Measurements from ENCODE around the gene RNF212. TPM values are rescaled to one million over a fixed set of nuclear protein-coding genes. Genes with fewer than 3 reads are reported as not detected.

Gene RNF212
- total and polyA plus RNA-seq, 3 experiments from 2014 or later, result 1.2 to 2.0 (median 1.2) TPM

DNA sequence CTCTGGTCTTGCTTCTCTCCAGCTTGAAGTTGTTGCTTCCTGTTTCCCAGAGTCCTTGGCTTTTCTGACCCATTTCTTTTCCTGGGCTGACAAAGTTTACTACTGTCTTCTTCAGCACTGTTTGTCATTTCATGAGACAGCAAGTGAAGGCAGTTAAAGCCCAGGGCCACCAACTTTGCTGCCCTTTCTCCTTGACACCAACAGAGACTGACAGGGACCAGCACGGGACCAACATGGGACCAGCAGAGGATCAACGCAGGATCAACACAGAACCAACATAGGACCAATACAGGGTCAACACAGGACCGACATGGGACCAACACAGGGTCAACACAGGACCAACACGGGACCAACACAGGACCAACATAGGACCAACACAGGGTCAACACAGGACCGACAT, 34.9 kb downstream of the RNF212 start:
- no peak overlapping the region for H3K27ac Mint-ChIP-seq
- DNase-seq, result no peak
- Histone ChIP-seq H3K36me3 (ENCODE audit: insufficient read depth, low read length) (no peaks in the 10 kb centered on the region), H3K9me3 (ENCODE audit: low read length) (no peaks in the 10 kb centered on the region), H3K27ac (ENCODE audit: low read depth, low read length) (no peak overlapping the region), H3K27me3 (ENCODE audit: insufficient read depth, low read length, poor library complexity, severe bottlenecking) (peaks cover 6% of the 10 kb centered on the region), H3K4me1 (ENCODE audit: insufficient read depth, low read length) (no peaks in the 10 kb centered on the region), H3K4me3 (ENCODE audit: low read length) (no peak overlapping the region)
- H3K36me3 Mint-ChIP-seq, result no peaks in the 10 kb centered on the region
- CTCF ChIA-PET, result no interaction called here
- H3K9me3 Mint-ChIP-seq, result peaks cover 0 to 2% (median 0%) of the 10 kb centered on the region in 5 donors
- H3K4me1 Mint-ChIP-seq, result peaks cover 0 to 5% (median 0%) of the 10 kb centered on the region in 3 donors
- H3K4me3 Mint-ChIP-seq, result no peak overlapping the region
- peaks cover 26 to 48% of the 10 kb centered on the region in 2 donors for H3K27me3 Mint-ChIP-seq
- POLR2A ChIA-PET, result no interaction called here

DNA sequence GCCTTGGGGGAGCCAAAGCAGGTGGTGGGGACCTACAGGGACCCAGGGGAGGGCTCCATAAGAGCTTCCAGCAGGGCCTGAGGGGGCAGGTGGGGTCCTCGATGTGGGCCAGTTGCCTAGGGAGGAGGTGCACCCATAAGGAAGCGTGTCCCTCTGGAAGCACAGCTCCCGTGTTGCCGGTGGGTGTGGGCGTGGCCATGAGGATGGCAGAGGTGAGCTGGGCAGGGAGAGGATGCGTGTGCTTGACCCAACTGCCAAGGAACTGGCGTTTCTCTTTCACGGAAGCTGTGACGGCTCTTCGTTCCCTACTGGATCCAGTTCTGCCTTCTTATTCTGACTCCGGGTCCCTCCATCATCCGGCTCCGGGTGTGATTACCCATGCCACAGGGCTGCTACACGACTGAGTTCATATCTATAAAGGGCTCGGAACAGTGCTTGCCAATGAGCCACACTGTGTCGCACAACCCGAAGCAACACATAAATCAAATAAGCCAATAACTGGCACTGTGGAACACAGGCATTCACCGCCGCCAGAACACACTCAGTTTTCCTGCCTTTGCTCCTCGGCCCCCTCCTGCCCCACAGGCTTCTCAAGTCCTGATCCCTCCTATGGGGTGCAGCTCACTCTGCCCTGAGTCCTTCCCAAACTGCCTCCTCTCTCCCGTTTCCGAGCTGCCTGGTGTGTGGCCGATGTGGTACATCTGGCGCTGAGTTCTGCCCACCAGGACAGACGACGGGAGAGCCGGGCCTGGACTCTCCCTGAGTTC, 35.5 kb downstream of the RNF212 start:
- no peak for DNase-seq
- no peaks in the 10 kb centered on the region for H3K36me3 Mint-ChIP-seq
- Histone ChIP-seq H3K9me3 (ENCODE audit: low read length) (no peaks in the 10 kb centered on the region), H3K27ac (ENCODE audit: low read depth, low read length) (no peak overlapping the region), H3K27me3 (ENCODE audit: insufficient read depth, low read length, poor library complexity, severe bottlenecking) (peaks cover 6% of the 10 kb centered on the region), H3K36me3 (ENCODE audit: insufficient read depth, low read length) (no peaks in the 10 kb centered on the region), H3K4me3 (ENCODE audit: low read length) (no peak overlapping the region), H3K4me1 (ENCODE audit: insufficient read depth, low read length) (no peaks in the 10 kb centered on the region)
- no peak overlapping the region for H3K27ac Mint-ChIP-seq
- H3K27me3 Mint-ChIP-seq, result peaks cover 26 to 44% of the 10 kb centered on the region in 2 donors
- ChIA-PET POLR2A (no interaction called here), CTCF (interaction anchor here (0.5 kb wide), 1 partner anchor 267 kb away, joined by 3 read pairs; no protein-coding TSS in a partner anchor)
- peaks cover 2 to 8% (median 3%) of the 10 kb centered on the region in 3 donors for H3K4me1 Mint-ChIP-seq
- H3K4me3 Mint-ChIP-seq, result no peak overlapping the region
- peaks cover 0 to 2% (median 0%) of the 10 kb centered on the region in 5 donors for H3K9me3 Mint-ChIP-seq

DNA sequence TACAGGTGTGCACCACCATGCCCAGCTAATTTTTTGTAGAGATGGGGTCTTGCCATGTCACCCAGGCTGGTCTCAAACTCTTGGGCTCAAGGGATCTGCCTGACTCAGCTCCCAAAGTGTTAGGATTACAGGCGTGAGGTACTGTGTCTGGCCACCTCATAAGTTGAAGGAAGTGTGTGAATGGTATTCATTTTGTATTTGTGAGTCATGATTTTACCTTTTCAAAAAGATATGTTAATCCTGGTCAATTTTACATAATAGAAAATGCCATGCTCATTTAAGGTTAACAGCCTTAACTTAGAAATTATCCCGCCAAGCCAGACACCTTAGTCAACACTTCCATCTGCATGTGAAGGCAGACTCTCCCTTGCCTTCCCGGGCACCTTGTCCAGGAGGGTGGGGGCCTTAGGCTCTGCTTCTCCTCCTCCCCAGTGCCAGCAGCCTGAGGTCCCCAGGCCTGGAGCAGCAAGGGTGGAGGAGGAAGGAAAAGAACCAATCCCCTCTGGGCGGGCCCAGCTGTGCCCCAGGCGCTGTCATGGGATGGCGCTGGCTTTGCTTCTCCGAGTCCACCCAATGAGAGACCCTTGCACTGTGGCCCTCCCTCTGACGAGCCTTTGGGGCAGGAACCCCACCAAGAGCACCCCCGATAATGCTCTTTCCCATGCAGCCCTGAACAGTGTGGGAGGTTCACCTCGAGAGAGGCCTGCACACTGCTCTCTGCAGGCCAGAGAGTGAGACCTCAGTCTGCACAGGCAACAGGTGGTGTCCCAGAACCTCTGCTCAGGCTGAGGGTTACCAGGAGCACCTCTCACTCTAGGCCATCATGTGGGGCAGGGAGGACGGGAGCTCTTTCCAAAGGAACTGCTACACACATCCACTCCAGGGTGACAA, 37.3 kb downstream of the RNF212 start:
- peaks cover 5 to 12% (median 12%) of the 10 kb centered on the region in 3 donors for H3K4me1 Mint-ChIP-seq
- H3K27me3 Mint-ChIP-seq, result peaks cover 20 to 32% of the 10 kb centered on the region in 2 donors
- Histone ChIP-seq H3K36me3 (ENCODE audit: insufficient read depth, low read length) (no peaks in the 10 kb centered on the region), H3K9me3 (ENCODE audit: low read length) (no peaks in the 10 kb centered on the region), H3K4me1 (ENCODE audit: insufficient read depth, low read length) (no peaks in the 10 kb centered on the region), H3K27me3 (ENCODE audit: insufficient read depth, low read length, poor library complexity, severe bottlenecking) (no peaks in the 10 kb centered on the region), H3K4me3 (ENCODE audit: low read length) (no peak overlapping the region), H3K27ac (ENCODE audit: low read depth, low read length) (no peak overlapping the region)
- no peak overlapping the region for H3K4me3 Mint-ChIP-seq
- H3K9me3 Mint-ChIP-seq, result no peaks in the 10 kb centered on the region
- no peak for DNase-seq
- ChIA-PET POLR2A (no interaction called here), CTCF (no interaction called here)
- H3K27ac Mint-ChIP-seq, result no peak overlapping the region
- H3K36me3 Mint-ChIP-seq, result no peaks in the 10 kb centered on the region

DNA sequence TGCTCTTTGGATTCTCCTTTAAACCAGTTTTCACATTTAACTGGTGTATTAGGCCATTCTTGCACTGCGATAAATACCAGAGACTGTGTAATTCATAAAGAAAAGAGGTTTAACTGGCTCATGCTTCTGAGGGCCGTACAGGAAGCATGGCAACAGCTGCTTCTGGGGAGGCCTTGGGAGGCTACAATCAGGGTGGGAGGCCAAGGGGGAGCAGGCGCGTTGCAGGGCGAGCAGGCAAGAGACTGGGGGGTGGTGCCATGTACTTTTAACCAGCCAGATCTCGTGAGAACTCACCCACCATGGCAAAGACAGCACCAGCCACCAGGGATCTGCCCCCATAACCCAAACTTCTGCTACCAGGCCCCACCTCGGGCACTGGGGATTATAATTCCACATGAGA, 38.1 kb downstream of the RNF212 start:
- Mint-ChIP-seq H3K27ac (no peak overlapping the region), H3K4me1 (peaks cover 5 to 12% (median 12%) of the 10 kb centered on the region in 3 donors), H3K9me3 (no peaks in the 10 kb centered on the region), H3K36me3 (no peaks in the 10 kb centered on the region), H3K27me3 (peaks cover 13 to 24% of the 10 kb centered on the region in 2 donors), H3K4me3 (no peak overlapping the region)
- H3K36me3 ChIP-seq (ENCODE audit: insufficient read depth, low read length), result no peaks in the 10 kb centered on the region
- no peaks in the 10 kb centered on the region for H3K9me3 ChIP-seq (ENCODE audit: low read length)
- H3K27me3 ChIP-seq (ENCODE audit: insufficient read depth, low read length, poor library complexity, severe bottlenecking), result no peaks in the 10 kb centered on the region
- CTCF ChIA-PET, result no interaction called here
- H3K4me1 ChIP-seq (ENCODE audit: insufficient read depth, low read length), result no peaks in the 10 kb centered on the region
- no peak for DNase-seq
- H3K4me3 ChIP-seq (ENCODE audit: low read length), result no peak overlapping the region
- POLR2A ChIA-PET, result no interaction called here
- no peak overlapping the region for H3K27ac ChIP-seq (ENCODE audit: low read depth, low read length)

DNA sequence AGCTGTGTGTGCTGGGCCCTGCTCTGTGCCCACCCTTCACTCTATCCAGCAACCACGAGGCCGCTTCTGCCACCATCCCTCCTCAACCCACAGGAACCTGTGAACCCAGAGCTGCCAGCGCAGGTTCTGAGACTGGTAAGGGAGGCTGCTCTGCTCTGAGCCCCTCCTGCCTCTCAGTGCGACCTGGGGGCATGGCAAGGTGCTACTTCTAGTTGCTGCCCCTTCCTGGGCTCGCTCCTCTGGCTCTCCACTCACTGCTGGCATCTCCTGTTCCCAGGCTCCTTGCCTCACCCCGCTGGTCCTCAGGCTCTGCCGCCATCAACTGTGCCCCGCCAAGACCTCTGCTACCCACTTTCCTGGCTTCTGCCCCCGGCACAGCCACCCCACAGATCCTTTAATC, 39.3 kb downstream of the RNF212 start:
- no peaks in the 10 kb centered on the region for H3K4me1 ChIP-seq (ENCODE audit: insufficient read depth, low read length)
- H3K27me3 ChIP-seq (ENCODE audit: insufficient read depth, low read length, poor library complexity, severe bottlenecking), result no peaks in the 10 kb centered on the region
- DNase-seq, result no peak
- Mint-ChIP-seq H3K9me3 (no peaks in the 10 kb centered on the region), H3K27ac (peak overlapping the region in 1 of 8 donors; percentile 8), H3K36me3 (peaks cover 0 to 5% (median 0%) of the 10 kb centered on the region in 3 donors), H3K4me1 (peaks cover 5 to 12% (median 12%) of the 10 kb centered on the region in 3 donors), H3K27me3 (peaks cover 13 to 23% of the 10 kb centered on the region in 2 donors), H3K4me3 (no peak overlapping the region)
- H3K27ac ChIP-seq (ENCODE audit: low read depth, low read length), result no peak overlapping the region
- ChIA-PET POLR2A (no interaction called here), CTCF (no interaction called here)
- no peaks in the 10 kb centered on the region for H3K9me3 ChIP-seq (ENCODE audit: low read length)
- H3K4me3 ChIP-seq (ENCODE audit: low read length), result no peak overlapping the region
- H3K36me3 ChIP-seq (ENCODE audit: insufficient read depth, low read length), result no peaks in the 10 kb centered on the region

DNA sequence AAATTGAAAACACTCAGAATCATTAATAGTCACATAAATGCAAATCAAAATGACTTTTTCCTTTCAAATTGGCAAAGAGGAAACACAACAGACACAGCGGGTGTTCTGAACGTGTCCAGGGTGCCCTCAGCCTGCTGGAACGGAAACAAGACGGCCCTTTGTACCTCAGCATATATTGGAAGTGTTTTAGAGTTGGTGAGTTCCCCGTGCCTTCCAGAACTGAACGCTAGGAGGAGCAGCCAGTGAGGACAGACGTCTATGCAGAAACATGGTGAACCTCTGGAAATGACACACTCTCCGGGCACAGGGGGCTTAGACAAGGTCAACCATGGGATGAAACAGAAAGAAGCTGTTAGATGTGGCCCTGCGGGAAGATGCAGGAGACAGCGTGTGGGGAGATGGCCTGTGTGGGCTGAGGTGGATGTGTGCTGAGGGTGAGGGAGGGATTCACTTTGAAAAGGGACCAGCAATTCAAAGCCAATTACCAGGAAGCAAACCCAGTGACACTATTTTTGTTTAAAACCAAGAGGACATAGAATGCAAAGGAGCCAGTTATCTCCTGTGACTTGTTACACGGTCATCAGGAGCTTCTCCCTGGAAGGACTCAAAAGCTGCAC, 40.4 kb downstream of the RNF212 start:
- peak in 4 of 5 donors; percentile 27 to 57 (median 42) for DNase-seq
- CTCF ChIA-PET, result no interaction called here
- Histone ChIP-seq H3K4me3 (ENCODE audit: low read length) (no peak overlapping the region), H3K27ac (ENCODE audit: low read depth, low read length) (no peak overlapping the region), H3K36me3 (ENCODE audit: insufficient read depth, low read length) (no peaks in the 10 kb centered on the region), H3K27me3 (ENCODE audit: insufficient read depth, low read length, poor library complexity, severe bottlenecking) (no peaks in the 10 kb centered on the region), H3K9me3 (ENCODE audit: low read length) (no peaks in the 10 kb centered on the region), H3K4me1 (ENCODE audit: insufficient read depth, low read length) (no peaks in the 10 kb centered on the region)
- H3K36me3 Mint-ChIP-seq, result peaks cover 0 to 5% (median 0%) of the 10 kb centered on the region in 3 donors
- H3K9me3 Mint-ChIP-seq, result no peaks in the 10 kb centered on the region
- POLR2A ChIA-PET, result no interaction called here
- H3K27me3 Mint-ChIP-seq, result peaks cover 12 to 23% of the 10 kb centered on the region in 2 donors
- peak overlapping the region in 4 of 8 donors; percentile 21 to 80 (median 41) for H3K27ac Mint-ChIP-seq
- H3K4me1 Mint-ChIP-seq, result peaks cover 5 to 12% (median 12%) of the 10 kb centered on the region in 3 donors
- peak overlapping the region in 1 of 7 donors; percentile 2 for H3K4me3 Mint-ChIP-seq

DNA sequence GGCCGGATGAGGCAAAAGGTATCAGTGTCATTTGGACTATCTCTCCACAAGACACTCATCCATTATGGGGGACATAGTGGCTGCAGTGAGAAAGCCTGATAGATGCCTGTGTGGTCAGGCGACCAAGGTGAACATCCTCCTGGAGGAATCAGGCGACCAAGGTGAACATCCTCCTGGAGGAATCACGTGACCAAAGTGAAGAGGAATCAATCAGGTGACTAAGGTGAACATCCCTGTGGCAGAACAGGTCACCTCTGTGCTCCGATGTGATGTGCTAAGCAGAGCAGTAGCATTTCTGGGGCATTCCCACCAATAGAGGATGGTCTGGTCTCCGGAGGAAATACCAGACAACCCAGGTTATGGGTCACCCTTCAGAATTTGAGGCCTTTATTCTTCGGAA, 44.0 kb downstream of the RNF212 start:
- CTCF ChIA-PET, result no interaction called here
- peaks cover 0 to 5% (median 0%) of the 10 kb centered on the region in 3 donors for H3K36me3 Mint-ChIP-seq

More for the DNA sequence above, 44.0 kb downstream of the RNF212 start:
- Mint-ChIP-seq H3K27ac (no peak overlapping the region), H3K4me3 (no peak overlapping the region), H3K9me3 (peaks cover 0 to 2% (median 0%) of the 10 kb centered on the region in 5 donors), H3K27me3 (peaks cover 13 to 45% of the 10 kb centered on the region in 2 donors), H3K4me1 (peaks cover 5 to 12% (median 12%) of the 10 kb centered on the region in 3 donors)
- Histone ChIP-seq H3K4me1 (ENCODE audit: insufficient read depth, low read length) (no peaks in the 10 kb centered on the region), H3K27me3 (ENCODE audit: insufficient read depth, low read length, poor library complexity, severe bottlenecking) (no peaks in the 10 kb centered on the region), H3K36me3 (ENCODE audit: insufficient read depth, low read length) (no peaks in the 10 kb centered on the region), H3K27ac (ENCODE audit: low read depth, low read length) (no peak overlapping the region), H3K9me3 (ENCODE audit: low read length) (no peaks in the 10 kb centered on the region), H3K4me3 (ENCODE audit: low read length) (no peak overlapping the region)
- DNase-seq, result no peak
- POLR2A ChIA-PET, result no interaction called here

All from CD8-positive, alpha-beta memory T cell (primary cell).